Measurements from ENCODE around the gene EVA1B.

Gene EVA1B

GRCh38 chr1:36323636-36324352 lies at the start of gene EVA1B:
EVA1B (minus strand) TSS chr1:36323645; CDS start chr1:36323037, 608 bp downstream.
- DNase-seq: peak; percentile 93

- no peak for DNase-seq
These were observed 49.2 kb upstream of the EVA1B start for GRCh38 chr1:36372617-36373016.

- DNase-seq: peak; percentile 88
These were observed 45.8 kb upstream of the EVA1B start for GRCh38 chr1:36369061-36369861.

- no peak for DNase-seq
These were observed 44.4 kb upstream of the EVA1B start for GRCh38 chr1:36367798-36368197.

- DNase-seq: no peak
These were observed 43.6 kb upstream of the EVA1B start for GRCh38 chr1:36367066-36367465.

- DNase-seq: peak; percentile 72
These were observed 42.7 kb upstream of the EVA1B start for GRCh38 chr1:36366091-36366661.

GRCh38 chr1:36365381-36365780 lies 41.9 kb upstream of the EVA1B start:
- DNase-seq: no peak

GRCh38 chr1:36359911-36360550 lies 36.6 kb upstream of the EVA1B start:
- no peak for DNase-seq

GRCh38 chr1:36359383-36359782 lies 35.9 kb upstream of the EVA1B start:
- no peak for DNase-seq

- DNase-seq: no peak
These were observed 35.2 kb upstream of the EVA1B start for GRCh38 chr1:36358514-36359084.

- no peak for DNase-seq
These were observed 32.4 kb upstream of the EVA1B start for GRCh38 chr1:36355811-36356210.

GRCh38 chr1:36354486-36354885 lies 31.0 kb upstream of the EVA1B start:
- DNase-seq: no peak

- no peak for DNase-seq
These were observed 29.7 kb upstream of the EVA1B start for GRCh38 chr1:36352910-36353878.

GRCh38 chr1:36352125-36352909 lies 28.9 kb upstream of the EVA1B start:
- no peak for DNase-seq

- no peak for DNase-seq
These were observed 28.0 kb upstream of the EVA1B start for GRCh38 chr1:36351227-36351977.

- DNase-seq: no peak
These were observed 27.3 kb upstream of the EVA1B start for GRCh38 chr1:36350659-36351226.

GRCh38 chr1:36349839-36350238 lies 26.4 kb upstream of the EVA1B start:
- no peak for DNase-seq

GRCh38 chr1:36349241-36349671 lies 25.8 kb upstream of the EVA1B start:
- no peak for DNase-seq

GRCh38 chr1:36346741-36347370 lies 23.4 kb upstream of the EVA1B start:
- no peak for DNase-seq
